IMR-90 (cell line): ENCODE measurements around the gene TRIO. TPM values are rescaled to one million over a fixed set of nuclear protein-coding genes. Genes with fewer than 3 reads are reported as not detected.
A peak's percentile ranks its signal among the peaks of the same experiment; 100 is the strongest.

Source experiments
- ATAC-seq: fragments of 200-7000 bp; cut with Tn5 transposase; 2 replicates; pipeline ENCODE4 v1.9.1; 2020; ENCODE audit warnings: low read depth, mild to moderate bottlenecking, moderate library complexity
- BruUV-seq: library from RNA; stranded (reverse); fragments of 400-500 nt; replicated peaks from 2 replicates; lab custom pipeline; 2021; lab: Mats Ljungman, UMichigan
- CTCF ChIA-PET: fragments of 300-600 bp; formaldehyde crosslinking; extraction: SDS; loops from one replicate; lab custom pipeline; 2021; ENCODE audit warnings: antibody characterized with exemption; lab: Yijun Ruan, JAX
- POLR2A ChIA-PET: fragments of 300-600 bp; sonication (Branson Sonifier 250); formaldehyde crosslinking; loops from one replicate; lab custom pipeline; 2022; ENCODE audit warnings: antibody characterized with exemption; ENCODE audit not compliant: unreplicated experiment; lab: Charles Lee
- DNase-seq: peaks from one replicate; pipeline ENCODE4 v3.0.0; 2013
- H2AFZ ChIP-seq: replicated peaks from 2 replicates; pipeline ENCODE3; 2013; ENCODE audit warnings: low read length, mild to moderate bottlenecking; ENCODE audit not compliant: poor library complexity
- H2AK5ac ChIP-seq: 2 replicates; pipeline ENCODE4 v1.6.1; 2013; ENCODE audit warnings: low read depth, low read length, inconsistent platforms
- H2AK9ac ChIP-seq: replicated peaks from 2 replicates; pipeline ENCODE3; 2013; ENCODE audit warnings: mild to moderate bottlenecking, low read depth, low read length, moderate library complexity; ENCODE audit not compliant: poor library complexity
- H2BK120ac ChIP-seq: 2 replicates; pipeline ENCODE4 v1.6.1; 2013; ENCODE audit warnings: low read depth, low read length, inconsistent platforms
- H2BK15ac ChIP-seq: 3 replicates; pipeline ENCODE4 v1.6.1; 2013; ENCODE audit warnings: low read depth, low read length, inconsistent platforms
- H2BK20ac ChIP-seq: 2 replicates; pipeline ENCODE4 v1.6.1; 2013; ENCODE audit warnings: low read depth, mild to moderate bottlenecking, inconsistent platforms, low read length, moderate library complexity
- H2BK5ac ChIP-seq: 2 replicates; pipeline ENCODE4 v1.6.1; 2013; ENCODE audit warnings: mild to moderate bottlenecking, low read depth, low read length, inconsistent platforms; ENCODE audit not compliant: poor library complexity, severe bottlenecking
- H3K14ac ChIP-seq: replicated peaks from 2 replicates; pipeline ENCODE4 v1.6.1; 2013; ENCODE audit warnings: low read depth, low read length, inconsistent platforms
- H3K18ac ChIP-seq: 2 replicates; pipeline ENCODE4 v1.6.1; 2013; ENCODE audit warnings: low read depth, low read length, control low read depth
- H3K23ac ChIP-seq: 2 replicates; pipeline ENCODE4 v1.6.1; 2013; ENCODE audit warnings: low read depth, low read length, inconsistent platforms
- H3K27ac ChIP-seq: 2 replicates; pipeline ENCODE4 v1.5.1; 2013; ENCODE audit warnings: mild to moderate bottlenecking, control low read depth, low read length; ENCODE audit not compliant: insufficient read depth
- H3K27me3 ChIP-seq: 2 replicates; pipeline ENCODE4 v1.6.1; 2013; ENCODE audit warnings: low read length; ENCODE audit not compliant: control insufficient read depth, insufficient read depth
- H3K36me3 ChIP-seq: 2 replicates; pipeline ENCODE4 v1.6.1; 2013; ENCODE audit warnings: low read length, mixed read lengths; ENCODE audit not compliant: control insufficient read depth, insufficient read depth
- H3K4ac ChIP-seq: 2 replicates; pipeline ENCODE4 v1.6.1; 2013; ENCODE audit warnings: low read depth, low read length, inconsistent platforms
- H3K4me1 ChIP-seq: 2 replicates; pipeline ENCODE4 v1.6.1; 2013; ENCODE audit warnings: low read length, mixed read lengths; ENCODE audit not compliant: control insufficient read depth, insufficient read depth
- H3K4me2 ChIP-seq: 2 replicates; pipeline ENCODE4 v1.6.1; 2013; ENCODE audit warnings: low read depth, mild to moderate bottlenecking, control low read depth, low read length, moderate library complexity
- H3K4me3 ChIP-seq: 2 replicates; pipeline ENCODE4 v1.5.1; 2013; ENCODE audit warnings: low read depth, mild to moderate bottlenecking, control low read depth, low read length, moderate library complexity; ENCODE audit not compliant: insufficient read depth
- H3K56ac ChIP-seq: 2 replicates; pipeline ENCODE4 v1.6.1; 2013; ENCODE audit warnings: low read length, inconsistent platforms; ENCODE audit not compliant: insufficient read depth; ENCODE audit errors: extremely low read depth
- H3K79me1 ChIP-seq, 2 experiments: 2 replicates each; pipeline ENCODE4 v1.6.1; 2013; ENCODE audit warnings: low read length in 2 of 2, inconsistent platforms in 1 of 2, low read depth in 1 of 2
- H3K9ac ChIP-seq: 2 replicates; pipeline ENCODE4 v1.6.1; 2013; ENCODE audit warnings: low read depth, low read length, control low read depth
- H3K9me1 ChIP-seq: 2 replicates; pipeline ENCODE4 v1.6.1; 2013; ENCODE audit warnings: low read length, inconsistent platforms; ENCODE audit not compliant: insufficient read depth
- H3K9me3 ChIP-seq: 2 replicates; pipeline ENCODE4 v1.6.1; 2013; ENCODE audit warnings: low read length; ENCODE audit not compliant: control insufficient read depth, insufficient read depth
- H4K20me1 ChIP-seq: 2 replicates; pipeline ENCODE4 v1.6.1; 2013; ENCODE audit warnings: low read length, inconsistent platforms; ENCODE audit not compliant: insufficient read depth
- H4K5ac ChIP-seq: 2 replicates; pipeline ENCODE4 v1.6.1; 2013; ENCODE audit warnings: mild to moderate bottlenecking, low read depth, low read length, control low read depth
- H4K8ac ChIP-seq, 2 experiments: 2 replicates each; pipeline ENCODE4 v1.6.1; 2013; ENCODE audit warnings: low read depth in 2 of 2, low read length in 2 of 2, control low read depth in 1 of 2, inconsistent platforms in 1 of 2
- H4K91ac ChIP-seq: 2 replicates; pipeline ENCODE4 v1.6.1; 2013; ENCODE audit warnings: low read depth, low read length, inconsistent platforms; ENCODE audit not compliant: insufficient read depth
- BHLHE40 ChIP-seq: fragments of 150-350 bp; IDR thresholded peaks from 2 replicates; pipeline ENCODE4 v1.6.1; 2016; ENCODE audit warnings: mild to moderate bottlenecking, low read depth, low read length
- CEBPB ChIP-seq: IDR thresholded peaks from 2 replicates; pipeline ENCODE4 v1.6.1; 2012; ENCODE audit warnings: low read depth, low read length, improper control_type of control experiment
- CHD1 ChIP-seq: IDR thresholded peaks from 2 replicates; pipeline ENCODE4 v1.6.1; 2012; ENCODE audit warnings: low read depth, low read length, improper control_type of control experiment
- FOS ChIP-seq: fragments of 150-350 bp; IDR thresholded peaks from 2 replicates; pipeline ENCODE4 v1.6.1; 2016; ENCODE audit warnings: low read depth, low read length
- MAFK ChIP-seq: IDR thresholded peaks from 2 replicates; pipeline ENCODE4 v1.6.1; 2012; ENCODE audit warnings: low read depth, low read length, improper control_type of control experiment
- MAZ ChIP-seq: IDR thresholded peaks from 2 replicates; pipeline ENCODE4 v1.6.1; 2012; ENCODE audit warnings: low read depth, mild to moderate bottlenecking, low read length, improper control_type of control experiment, moderate library complexity, borderline replicate concordance
- MXI1 ChIP-seq: IDR thresholded peaks from 2 replicates; pipeline ENCODE4 v1.6.1; 2012; ENCODE audit warnings: low read depth, mild to moderate bottlenecking, low read length, moderate library complexity, borderline replicate concordance
- NFE2L2 ChIP-seq: fragments of 150-350 bp; IDR thresholded peaks from 2 replicates; pipeline ENCODE4 v1.6.1; 2016; ENCODE audit warnings: low read depth, mild to moderate bottlenecking, low read length
- POLR2A ChIP-seq: IDR thresholded peaks from 2 replicates; pipeline ENCODE4 v1.6.1; 2012; ENCODE audit warnings: mild to moderate bottlenecking, low read depth, low read length
- RAD21 ChIP-seq: IDR thresholded peaks from 2 replicates; pipeline ENCODE4 v1.6.1; 2012; ENCODE audit warnings: low read length, improper control_type of control experiment
- RCOR1 ChIP-seq: IDR thresholded peaks from 2 replicates; pipeline ENCODE4 v1.6.1; 2012; ENCODE audit warnings: mild to moderate bottlenecking, low read length, improper control_type of control experiment; ENCODE audit not compliant: insufficient replicate concordance
- RFX5 ChIP-seq: IDR thresholded peaks from 2 replicates; pipeline ENCODE4 v1.8.0; 2012; ENCODE audit warnings: low read depth, mild to moderate bottlenecking, low read length, moderate library complexity
- SMC3 ChIP-seq: fragments of 150-350 bp; IDR thresholded peaks from 2 replicates; pipeline ENCODE4 v1.6.1; 2016; ENCODE audit warnings: low read depth, mild to moderate bottlenecking, antibody characterized with exemption, low read length, moderate library complexity
- USF2 ChIP-seq: fragments of 150-350 bp; IDR thresholded peaks from 2 replicates; pipeline ENCODE4 v1.6.1; 2017; ENCODE audit warnings: mild to moderate bottlenecking, antibody characterized with exemption, low read length, low read depth
- WGBS, 2 experiments: methylation state at CpG; one replicate each; pipeline versions ENCODE4 v1.1.5 to v1.1.7; 2013; ENCODE audit warnings: missing lambda C conversion rate in 2 of 2; ENCODE audit not compliant: insufficient read length in 1 of 2; ENCODE audit errors: extremely low coverage in 2 of 2; 5-methylcytosine and 5-hydroxymethylcytosine counted together
- dilution Hi-C: fragments of 300-500 bp; cut with HindIII; formaldehyde crosslinking; loops from one replicate; pipeline ENCODE4 v1.14.3; 2018; ENCODE audit warnings: low sequenced_read_pairs; ENCODE audit not compliant: unreplicated experiment
- in situ Hi-C: fragments of 300-500 bp; cut with MboI; formaldehyde crosslinking; loops from 3 replicates; pipeline ENCODE4 v1.14.3; 2019; ENCODE audit warnings: low sequenced_read_pairs, inconsistent platforms, mixed read lengths
- intact Hi-C: fragments of 100-400 bp; cut with micrococcal nuclease; formaldehyde crosslinking; loops from 2 replicates; pipeline ENCODE4 v1.10.0; 2022
- polyA plus RNA-seq, 3 experiments: library from polyadenylated mRNA; depleted of rRNA; stranded (reverse); fragments of >200 nt; gene quantifications; 2 replicates each; pipeline ENCODE4 v1.2.3, GENCODE V29; 2012; ENCODE audit warnings: low replicate concordance in 1 of 3
- total RNA-seq: library from RNA; depleted of rRNA; stranded (reverse); fragments of >200 nt; gene quantifications from 2 replicates; pipeline ENCODE4 v1.2.3, GENCODE V29; 2012
- TF ChIP-seq, protein P1 (sequence below): fragments of 150-350 bp; IDR thresholded peaks from 2 replicates; pipeline ENCODE4 v1.6.1; 2016; ENCODE audit warnings: low read depth, mild to moderate bottlenecking, low read length, moderate library complexity, borderline replicate concordance
- TF ChIP-seq, protein P2 (sequence below): conservative IDR thresholded peaks from 2 replicates; pipeline ENCODE4 v1.5.1; 2012; ENCODE audit warnings: mild to moderate bottlenecking, low read depth, low read length, improper control_type of control experiment

TRIO gene
- total and polyA plus RNA-seq, 2 of the 4 experiments (the other 2 are of a cell fraction): 206 to 522 TPM

GRCh38 chr5:14283139-14283538 lies 140.0 kb downstream of the TRIO start:
- H3K27ac ChIP-seq: peak overlapping the region; percentile 34; the same call in 1 of the 2 replicates
- H4K91ac ChIP-seq: no peak overlapping the region; the same call in 1 of the 2 replicates
- H3K4me3 ChIP-seq: no peak overlapping the region
- H3K4me1 ChIP-seq: peaks cover 20% of the 10 kb centered on the region
- peaks cover 26 to 82% of the 10 kb centered on the region in 2 experiments for H3K79me1 ChIP-seq
- peak overlapping the region; percentile 32 for H2BK5ac ChIP-seq
- 0 out of 2 replicates have a peak overlapping the region, but pooled peaks have one; percentile 12 for H3K56ac ChIP-seq
- no peak overlapping the region; the same call in 1 of the 2 replicates for H3K4ac ChIP-seq
- no TSS peak for BruUV-seq
- POLR2A ChIA-PET: no interaction called here
- H4K5ac ChIP-seq: no peak overlapping the region
- DNase-seq: no peak
- H2AK5ac ChIP-seq: no peak overlapping the region; the same call in 1 of the 2 replicates
- peaks cover 41% of the 10 kb centered on the region for H3K9me1 ChIP-seq
- H3K23ac ChIP-seq: peak overlapping the region; percentile 44; the same call in 1 of the 2 replicates
- H4K8ac ChIP-seq: peak overlapping the region in 1 of 2 experiments; percentile 24; a peak in 1 of 4 replicates
- H3K9ac ChIP-seq: peak overlapping the region; percentile 13; the same call in 1 of the 2 replicates
- in situ Hi-C loops (no loop called here), dilution Hi-C loops (no loop called here), intact Hi-C loops (no loop called here)
- CTCF ChIA-PET: no interaction called here
- WGBS, 2 experiments: no CpG with 5 or more reads among the region's 4 CpGs
- H2BK20ac ChIP-seq: no peak overlapping the region
- H3K9me3 ChIP-seq: no peaks in the 10 kb centered on the region
- no peak overlapping the region for H2BK15ac ChIP-seq
- H3K36me3 ChIP-seq: peaks cover 61% of the 10 kb centered on the region
- H2AFZ ChIP-seq: peak overlapping the region; percentile 21
- H2BK120ac ChIP-seq: no peak overlapping the region
- TF ChIP-seq FOS: no peak
- TF ChIP-seq USF2: no peak
- no peak for TF ChIP-seq MXI1
- TF ChIP-seq SMC3: no peak
- TF ChIP-seq MAFK: no peak
- no peak for TF ChIP-seq RCOR1
- no peak for TF ChIP-seq CHD1
- TF ChIP-seq, protein P1, sequence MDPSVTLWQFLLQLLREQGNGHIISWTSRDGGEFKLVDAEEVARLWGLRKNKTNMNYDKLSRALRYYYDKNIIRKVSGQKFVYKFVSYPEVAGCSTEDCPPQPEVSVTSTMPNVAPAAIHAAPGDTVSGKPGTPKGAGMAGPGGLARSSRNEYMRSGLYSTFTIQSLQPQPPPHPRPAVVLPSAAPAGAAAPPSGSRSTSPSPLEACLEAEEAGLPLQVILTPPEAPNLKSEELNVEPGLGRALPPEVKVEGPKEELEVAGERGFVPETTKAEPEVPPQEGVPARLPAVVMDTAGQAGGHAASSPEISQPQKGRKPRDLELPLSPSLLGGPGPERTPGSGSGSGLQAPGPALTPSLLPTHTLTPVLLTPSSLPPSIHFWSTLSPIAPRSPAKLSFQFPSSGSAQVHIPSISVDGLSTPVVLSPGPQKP: no peak
- no peak for TF ChIP-seq CEBPB
- no peak for TF ChIP-seq BHLHE40
- TF ChIP-seq RFX5: no peak
- TF ChIP-seq RAD21: no peak
- no peak for TF ChIP-seq MAZ
- TF ChIP-seq, protein P2, sequence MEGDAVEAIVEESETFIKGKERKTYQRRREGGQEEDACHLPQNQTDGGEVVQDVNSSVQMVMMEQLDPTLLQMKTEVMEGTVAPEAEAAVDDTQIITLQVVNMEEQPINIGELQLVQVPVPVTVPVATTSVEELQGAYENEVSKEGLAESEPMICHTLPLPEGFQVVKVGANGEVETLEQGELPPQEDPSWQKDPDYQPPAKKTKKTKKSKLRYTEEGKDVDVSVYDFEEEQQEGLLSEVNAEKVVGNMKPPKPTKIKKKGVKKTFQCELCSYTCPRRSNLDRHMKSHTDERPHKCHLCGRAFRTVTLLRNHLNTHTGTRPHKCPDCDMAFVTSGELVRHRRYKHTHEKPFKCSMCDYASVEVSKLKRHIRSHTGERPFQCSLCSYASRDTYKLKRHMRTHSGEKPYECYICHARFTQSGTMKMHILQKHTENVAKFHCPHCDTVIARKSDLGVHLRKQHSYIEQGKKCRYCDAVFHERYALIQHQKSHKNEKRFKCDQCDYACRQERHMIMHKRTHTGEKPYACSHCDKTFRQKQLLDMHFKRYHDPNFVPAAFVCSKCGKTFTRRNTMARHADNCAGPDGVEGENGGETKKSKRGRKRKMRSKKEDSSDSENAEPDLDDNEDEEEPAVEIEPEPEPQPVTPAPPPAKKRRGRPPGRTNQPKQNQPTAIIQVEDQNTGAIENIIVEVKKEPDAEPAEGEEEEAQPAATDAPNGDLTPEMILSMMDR: no peak
- no peak for TF ChIP-seq NFE2L2
- TF ChIP-seq POLR2A: no peak
- no peak overlapping the region for H3K18ac ChIP-seq
- no peak overlapping the region for H2AK9ac ChIP-seq
- no peak overlapping the region for H3K4me2 ChIP-seq
- peaks cover 88% of the 10 kb centered on the region for H4K20me1 ChIP-seq
- H3K14ac ChIP-seq: peak overlapping the region; percentile 49; the same call in 1 of the 2 replicates
- no peak for ATAC-seq
- no peaks in the 10 kb centered on the region for H3K27me3 ChIP-seq
